GM18505 (cell line): ENCODE measurements around the gene AGPAT2.

Experiments used
- ATAC-seq: cut with Tn5 transposase; IDR thresholded peaks from one replicate; pipeline ENCODE4 v1.9.1; 2021; ENCODE audit not compliant: unreplicated experiment
- POLR2A ChIP-seq: IDR thresholded peaks from 4 replicates; pipeline ENCODE4 v1.6.1; 2011; ENCODE audit warnings: borderline replicate concordance; ENCODE audit not compliant: insufficient read depth, insufficient read length; ENCODE audit errors: extremely low read depth

The AGPAT2 gene

GRCh38 chr9:136665704-136666371 is 21.4 kb downstream of the AGPAT2 start:
- no peak for TF ChIP-seq POLR2A
- no peak for ATAC-seq

GRCh38 chr9:136665111-136665703 is 22.1 kb downstream of the AGPAT2 start:
- ATAC-seq: no peak
- no peak for TF ChIP-seq POLR2A

GRCh38 chr9:136664000-136664915 is 23.0 kb downstream of the AGPAT2 start:
- TF ChIP-seq POLR2A: no peak
- ATAC-seq: no peak

GRCh38 chr9:136662656-136663581 is 24.3 kb downstream of the AGPAT2 start, which contains the start of gene EGFL7:
Gene EGFL7, plus strand, starts transcription at chr9:136662916. Its CDS starts 5,367 bp downstream, at chr9:136668283.
- ATAC-seq: no peak
- TF ChIP-seq POLR2A: no peak

GRCh38 chr9:136662326-136662655 is 25.0 kb downstream of the AGPAT2 start:
- TF ChIP-seq POLR2A: no peak
- no peak for ATAC-seq

GRCh38 chr9:136661641-136662325 is 25.5 kb downstream of the AGPAT2 start:
- TF ChIP-seq POLR2A: no peak
- ATAC-seq: no peak

GRCh38 chr9:136660971-136661550 is 26.2 kb downstream of the AGPAT2 start:
- no peak for ATAC-seq
- TF ChIP-seq POLR2A: no peak

- no peak for TF ChIP-seq POLR2A
- no peak for ATAC-seq
Measured at GRCh38 chr9:136659861-136660784, 27.1 kb downstream of the AGPAT2 start.

GRCh38 chr9:136658849-136659535 is 28.3 kb downstream of the AGPAT2 start:
- TF ChIP-seq POLR2A: no peak

GRCh38 chr9:136657974-136658848 is 29.0 kb downstream of the AGPAT2 start:
- TF ChIP-seq POLR2A: no peak
- no peak for ATAC-seq

More at GRCh38 chr9:136658849-136659535, 28.3 kb downstream of the AGPAT2 start:
- no peak for ATAC-seq
